GM19240 (cell line): ENCODE measurements around the gene PSMC4.
A peak's percentile ranks its signal among the peaks of the same experiment; 100 is the strongest.

ENCODE experiments used
- DNase-seq: peaks from one replicate; pipeline ENCODE4 v3.0.0; 2011; ENCODE audit warnings: low spot score; ENCODE audit not compliant: insufficient read length

The PSMC4 gene

GRCh38 chr19:39987167-39987566, 16.2 kb downstream of the PSMC4 start:
- DNase-seq, result no peak

GRCh38 chr19:39987596-39987995, 16.6 kb downstream of the PSMC4 start:
- DNase-seq, result no peak

- no peak for DNase-seq
These were observed 22.6 kb downstream of the PSMC4 start for GRCh38 chr19:39993605-39994004.

- no peak for DNase-seq
These were observed 23.4 kb downstream of the PSMC4 start for GRCh38 chr19:39994361-39994760.

- no peak for DNase-seq
These were observed 24.8 kb downstream of the PSMC4 start for GRCh38 chr19:39995794-39996193.

GRCh38 chr19:39996218-39996810, 25.3 kb downstream of the PSMC4 start:
- no peak for DNase-seq

DNA sequence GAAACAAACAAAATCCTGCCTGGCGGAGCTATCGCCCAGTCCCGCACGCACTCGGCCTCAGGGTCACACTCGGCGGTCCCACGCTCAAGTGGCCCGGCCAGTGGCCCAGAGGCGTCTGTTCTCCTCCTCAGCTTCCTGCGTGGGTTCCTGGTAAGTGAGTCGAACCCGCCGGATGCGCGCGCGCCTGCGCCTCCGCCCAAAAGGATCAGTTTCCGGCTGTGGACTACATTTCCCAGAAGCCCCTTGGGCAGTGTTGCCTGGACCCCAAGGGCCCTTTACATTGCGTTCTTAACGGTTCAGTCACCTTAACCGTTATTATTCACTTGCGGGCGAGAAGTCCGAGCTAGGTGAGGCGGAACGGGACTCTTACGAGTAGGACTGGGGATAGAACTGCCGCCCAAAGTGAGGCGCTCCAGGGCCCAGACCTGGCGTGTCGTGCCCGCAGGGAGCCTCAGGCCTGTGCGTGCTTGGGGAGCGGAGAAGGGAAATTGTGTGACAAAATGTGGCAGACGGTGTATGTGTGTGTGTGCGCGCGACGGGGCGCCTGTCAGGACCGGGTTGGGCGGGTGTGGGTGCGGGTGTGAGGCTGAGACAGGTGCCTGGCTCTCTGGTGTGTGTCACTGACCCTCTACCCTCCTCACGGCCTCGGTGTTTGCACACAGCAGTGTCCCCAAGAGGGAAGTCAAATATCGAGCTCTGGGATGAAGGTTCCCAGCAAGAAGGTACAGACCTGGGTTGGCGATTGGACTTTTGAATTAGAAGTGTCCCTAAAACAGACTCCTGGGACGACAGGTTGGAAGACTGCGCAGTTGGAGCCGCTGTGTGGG, 26.1 kb downstream of the PSMC4 start, which contains the start of gene ZNF546:
TSS of gene ZNF546 (plus strand) at position 250 of the 827 bp plus-strand sequence. CDS start 1,267 bp downstream, outside the sequence.
- DNase-seq, result peak; percentile 77

GRCh38 chr19:39997638-39998216, 26.8 kb downstream of the PSMC4 start:
- no peak for DNase-seq

- no peak for DNase-seq
These were observed 27.5 kb downstream of the PSMC4 start for GRCh38 chr19:39998501-39998900.

DNA sequence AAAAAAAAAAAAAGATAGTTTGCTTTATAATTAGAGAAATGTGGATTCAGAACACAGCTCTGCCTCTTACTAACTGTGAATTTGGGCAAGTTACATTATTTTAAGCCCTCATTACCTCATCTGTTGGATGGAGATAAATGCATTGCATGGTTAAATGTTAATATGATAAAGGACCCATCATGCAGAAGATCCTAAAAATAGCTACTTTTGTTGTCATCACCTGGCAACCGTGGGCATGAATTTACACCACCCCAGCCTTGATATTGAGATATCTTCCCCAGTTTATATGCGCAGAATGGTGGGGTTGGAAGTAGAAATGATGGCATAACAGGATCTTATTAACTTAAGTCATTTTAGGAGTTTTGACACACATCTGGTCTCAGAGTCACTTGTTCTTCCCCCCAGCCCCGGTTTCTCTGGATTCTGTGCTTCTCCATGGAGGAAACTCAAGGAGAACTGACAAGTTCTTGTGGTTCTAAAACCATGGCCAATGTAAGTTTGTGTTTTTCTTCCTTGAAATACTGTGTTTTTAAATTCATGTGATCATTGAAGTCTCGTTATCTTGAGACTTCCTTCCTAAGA, 34.8 kb downstream of the PSMC4 start:
- no peak for DNase-seq

DNA sequence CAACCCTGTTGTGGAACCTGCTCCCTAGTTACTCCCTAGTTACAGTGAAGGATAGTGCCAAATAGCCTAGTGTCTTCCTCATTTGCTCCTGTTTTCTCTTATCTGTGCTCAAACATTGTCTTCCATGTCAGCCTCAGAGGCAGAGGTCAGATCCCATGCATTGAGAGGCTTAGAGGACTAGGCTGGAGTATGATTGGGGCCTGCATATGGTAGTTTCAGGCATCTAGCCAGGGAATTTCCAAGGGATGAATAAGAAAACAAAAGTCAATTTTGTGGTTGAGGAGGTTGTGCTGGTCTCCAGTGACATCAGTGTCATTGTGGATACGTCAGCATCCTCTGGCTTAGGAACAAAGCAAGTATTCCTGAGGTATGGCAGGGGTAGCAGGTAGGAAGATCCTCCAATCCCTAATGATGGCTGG, 35.3 kb downstream of the PSMC4 start:
- DNase-seq, result no peak

DNA sequence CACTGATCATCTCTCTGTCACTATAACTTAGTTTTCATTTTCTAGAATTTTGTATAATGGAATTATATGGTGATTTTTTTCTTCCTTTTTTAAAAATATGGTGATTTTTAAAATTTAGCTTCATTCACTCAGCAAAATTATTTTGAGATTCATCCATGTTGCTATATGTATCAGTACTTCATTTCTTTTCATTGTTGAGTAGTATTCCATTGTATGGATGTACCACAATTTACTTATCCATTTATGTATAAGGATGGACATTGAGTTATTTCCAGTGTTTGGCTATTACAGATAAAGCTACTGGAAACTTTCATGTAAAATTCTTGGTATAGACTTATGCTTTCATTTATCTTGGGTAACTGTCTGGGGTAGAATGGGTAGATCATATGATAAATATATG, 38.7 kb downstream of the PSMC4 start:
- no peak for DNase-seq

GRCh38 chr19:40013991-40014390, 43.0 kb downstream of the PSMC4 start:
- DNase-seq, result no peak

DNA sequence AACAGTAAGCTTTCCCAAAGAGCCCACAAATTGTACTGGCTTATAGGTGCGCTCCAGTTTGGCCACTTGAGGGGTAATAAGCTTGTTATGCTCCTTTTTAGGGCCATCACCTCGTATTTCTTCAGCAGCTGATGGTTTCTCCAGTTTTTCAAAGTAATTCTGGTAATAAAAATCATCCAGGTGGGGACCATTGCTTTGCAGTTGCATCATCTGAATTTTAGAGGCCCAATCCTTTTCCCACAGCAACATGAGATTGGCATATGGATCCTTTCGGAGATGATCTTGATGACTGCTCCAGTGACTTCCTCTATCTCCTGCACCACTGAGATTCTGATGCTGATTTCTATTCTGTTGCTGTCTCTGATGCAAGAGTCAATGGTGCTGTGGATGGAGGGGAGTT, 53.0 kb downstream of the PSMC4 start:
- no peak for DNase-seq

- DNase-seq, result no peak
These were observed 55.1 kb downstream of the PSMC4 start for GRCh38 chr19:40025938-40026596.

DNA sequence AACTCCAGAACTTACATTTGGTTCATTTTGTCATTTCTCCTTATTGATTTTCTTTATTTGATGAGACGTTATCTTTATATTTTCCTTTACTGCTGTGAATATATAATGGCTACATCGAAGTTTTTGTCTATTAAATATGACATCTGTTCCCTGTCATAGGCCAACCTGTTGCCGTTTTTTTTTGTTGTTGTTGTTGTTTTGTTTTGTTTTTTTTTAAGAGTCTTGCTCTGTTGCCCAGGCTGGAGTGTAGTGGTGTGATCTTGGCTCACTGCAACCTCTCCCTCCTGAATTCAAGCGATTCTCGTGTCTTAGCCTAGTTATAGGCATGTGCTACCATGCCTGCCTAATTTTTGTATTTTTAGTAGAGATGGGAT, 55.6 kb downstream of the PSMC4 start:
- DNase-seq, result no peak
